Measurements from ENCODE around the gene UVRAG.

The UVRAG gene

DNA sequence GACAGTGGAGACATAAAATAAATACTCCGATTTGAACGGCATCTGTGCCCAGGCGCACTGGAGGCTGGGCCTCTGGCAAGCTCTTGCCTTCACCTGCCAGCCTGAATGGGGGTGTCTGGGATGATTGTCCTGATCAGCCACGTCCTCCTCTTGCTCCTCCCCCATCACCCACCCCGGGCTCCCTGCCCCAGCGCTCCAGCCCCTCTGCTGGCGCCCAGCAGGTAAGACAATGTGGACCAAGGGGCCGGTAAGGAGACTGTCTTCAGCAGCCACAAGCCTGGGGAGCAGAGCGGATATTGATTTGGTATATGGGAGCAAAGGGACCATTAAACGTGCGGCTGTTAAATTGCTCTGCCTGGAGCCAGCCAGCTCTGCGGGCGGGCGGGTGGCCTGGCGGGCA lies 366.4 kb downstream of the UVRAG start:
- Histone ChIP-seq H3K9ac (ENCODE audit: low read depth, low read length) (no peak overlapping the region), H3K4me3 (ENCODE audit: low read depth, low read length) (no peak overlapping the region), H3K9me3 (ENCODE audit: control insufficient read depth, insufficient read depth, low read length) (no peaks in the 10 kb centered on the region), H3K4me1 (ENCODE audit: control insufficient read depth, insufficient read depth, low read length) (peaks cover 2% of the 10 kb centered on the region), H3K27me3 (ENCODE audit: control insufficient read depth, insufficient read depth, low read length) (no peaks in the 10 kb centered on the region), H3K36me3 (ENCODE audit: control insufficient read depth, insufficient read depth, low read length) (no peaks in the 10 kb centered on the region)

DNA sequence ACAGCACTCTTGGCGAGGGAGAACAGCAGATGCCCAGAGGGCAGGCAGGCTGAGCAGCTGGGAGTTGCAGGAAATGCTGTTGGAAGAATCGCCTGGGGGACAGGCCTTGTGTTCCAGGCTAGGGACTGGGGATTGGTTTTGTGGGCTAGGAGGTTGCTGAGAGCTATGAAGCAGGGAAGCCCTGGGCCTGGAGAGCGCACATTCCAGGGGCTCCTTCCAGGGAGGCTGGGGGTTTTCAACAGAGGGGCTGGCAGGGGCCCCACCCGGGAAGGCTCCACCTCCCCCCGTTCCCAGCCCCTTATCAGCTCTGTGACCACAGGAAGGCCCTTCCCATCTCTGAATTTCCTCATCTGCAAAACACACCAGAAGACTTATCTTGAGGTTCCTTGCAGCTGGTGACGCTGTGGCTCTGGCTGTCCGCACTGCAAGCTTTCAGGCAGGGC lies 369.6 kb downstream of the UVRAG start:
- H3K4me3 ChIP-seq (ENCODE audit: low read depth, low read length) = no peak overlapping the region
- H3K9me3 ChIP-seq (ENCODE audit: control insufficient read depth, insufficient read depth, low read length) = no peaks in the 10 kb centered on the region
- no peak overlapping the region for H3K9ac ChIP-seq (ENCODE audit: low read depth, low read length)
- no peaks in the 10 kb centered on the region for H3K36me3 ChIP-seq (ENCODE audit: control insufficient read depth, insufficient read depth, low read length)
- no peaks in the 10 kb centered on the region for H3K4me1 ChIP-seq (ENCODE audit: control insufficient read depth, insufficient read depth, low read length)
- no peaks in the 10 kb centered on the region for H3K27me3 ChIP-seq (ENCODE audit: control insufficient read depth, insufficient read depth, low read length)

DNA sequence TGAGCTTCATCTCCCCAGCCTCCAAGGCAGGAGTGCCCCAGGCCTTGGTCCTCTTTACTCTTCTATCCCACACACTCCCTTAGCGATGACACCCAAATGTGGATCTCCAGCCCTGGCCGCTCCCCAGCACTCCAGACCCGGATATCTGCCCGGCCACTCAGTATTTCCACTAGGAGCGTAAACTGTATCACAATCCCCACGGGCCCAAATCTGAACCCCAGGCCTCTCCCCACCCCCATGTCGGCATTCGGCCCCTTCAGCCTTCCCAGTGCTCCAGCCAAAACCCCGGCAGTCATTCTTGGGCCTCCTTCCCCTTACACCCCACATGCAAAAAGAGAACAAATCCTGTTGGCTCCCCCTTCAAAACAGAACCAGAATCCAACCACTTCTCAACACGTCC lies 370.5 kb downstream of the UVRAG start:
- H3K9me3 ChIP-seq (ENCODE audit: control insufficient read depth, insufficient read depth, low read length) = no peaks in the 10 kb centered on the region
- H3K36me3 ChIP-seq (ENCODE audit: control insufficient read depth, insufficient read depth, low read length) = no peaks in the 10 kb centered on the region
- H3K4me3 ChIP-seq (ENCODE audit: low read depth, low read length) = no peak overlapping the region
- H3K9ac ChIP-seq (ENCODE audit: low read depth, low read length) = no peak overlapping the region
- no peaks in the 10 kb centered on the region for H3K27me3 ChIP-seq (ENCODE audit: control insufficient read depth, insufficient read depth, low read length)
- H3K4me1 ChIP-seq (ENCODE audit: control insufficient read depth, insufficient read depth, low read length) = no peaks in the 10 kb centered on the region

DNA sequence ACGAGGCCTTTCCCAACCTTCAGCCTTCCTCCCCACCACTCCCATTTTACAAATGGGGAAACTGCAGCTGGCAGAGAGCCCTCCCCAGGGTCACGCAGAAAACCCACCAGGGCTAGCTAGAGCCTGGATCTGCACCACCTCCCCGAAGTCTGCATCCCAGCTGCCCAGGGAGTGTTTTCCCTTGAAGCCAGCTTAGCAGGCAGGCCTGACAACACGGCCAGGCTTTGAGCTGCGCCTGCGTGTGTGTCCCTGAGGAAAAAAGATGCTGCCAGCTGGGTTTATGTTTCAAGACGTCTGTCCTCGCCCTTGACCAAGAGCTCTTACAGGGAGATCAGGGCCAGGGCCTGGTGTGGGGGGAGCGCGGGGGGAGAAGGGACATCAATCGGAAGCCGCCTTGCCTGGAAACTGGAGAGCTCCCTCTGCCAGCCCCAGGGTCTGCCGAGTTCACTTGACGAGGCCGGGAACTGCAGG lies 371.0 kb downstream of the UVRAG start:
- Histone ChIP-seq H3K27me3 (ENCODE audit: control insufficient read depth, insufficient read depth, low read length) (no peaks in the 10 kb centered on the region), H3K9ac (ENCODE audit: low read depth, low read length) (no peak overlapping the region), H3K9me3 (ENCODE audit: control insufficient read depth, insufficient read depth, low read length) (no peaks in the 10 kb centered on the region), H3K4me3 (ENCODE audit: low read depth, low read length) (no peak overlapping the region), H3K36me3 (ENCODE audit: control insufficient read depth, insufficient read depth, low read length) (no peaks in the 10 kb centered on the region), H3K4me1 (ENCODE audit: control insufficient read depth, insufficient read depth, low read length) (no peaks in the 10 kb centered on the region)

DNA sequence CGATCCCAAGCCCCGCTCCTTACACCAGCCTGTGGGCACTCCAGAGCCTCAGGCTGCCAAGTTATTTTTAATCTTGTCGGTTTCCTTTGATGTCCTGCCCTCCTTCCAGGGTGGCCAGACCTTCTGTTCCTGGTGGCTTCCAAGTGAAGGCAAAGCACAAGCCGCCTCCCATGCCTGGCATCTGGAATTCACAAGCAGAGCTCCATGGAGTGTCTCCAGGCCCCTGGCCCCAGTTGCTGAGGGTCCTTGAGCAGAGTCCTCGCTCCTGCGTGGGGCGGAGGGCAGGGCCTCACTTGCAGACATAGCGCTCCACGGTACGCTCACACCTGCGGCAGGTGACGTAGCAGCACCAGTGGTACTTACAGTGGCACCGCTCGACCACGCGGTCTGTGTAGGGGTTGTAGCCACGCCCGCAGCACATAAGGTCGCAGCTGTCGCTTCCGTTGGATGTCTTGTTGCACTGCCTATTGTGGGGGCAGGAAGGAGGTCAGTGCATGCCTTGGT lies 371.8 kb downstream of the UVRAG start:
- no peak overlapping the region for H3K4me3 ChIP-seq (ENCODE audit: low read depth, low read length)
- H3K27me3 ChIP-seq (ENCODE audit: control insufficient read depth, insufficient read depth, low read length) = no peaks in the 10 kb centered on the region
- no peaks in the 10 kb centered on the region for H3K4me1 ChIP-seq (ENCODE audit: control insufficient read depth, insufficient read depth, low read length)
- H3K36me3 ChIP-seq (ENCODE audit: control insufficient read depth, insufficient read depth, low read length) = no peaks in the 10 kb centered on the region
- no peak overlapping the region for H3K9ac ChIP-seq (ENCODE audit: low read depth, low read length)
- no peaks in the 10 kb centered on the region for H3K9me3 ChIP-seq (ENCODE audit: control insufficient read depth, insufficient read depth, low read length)

DNA sequence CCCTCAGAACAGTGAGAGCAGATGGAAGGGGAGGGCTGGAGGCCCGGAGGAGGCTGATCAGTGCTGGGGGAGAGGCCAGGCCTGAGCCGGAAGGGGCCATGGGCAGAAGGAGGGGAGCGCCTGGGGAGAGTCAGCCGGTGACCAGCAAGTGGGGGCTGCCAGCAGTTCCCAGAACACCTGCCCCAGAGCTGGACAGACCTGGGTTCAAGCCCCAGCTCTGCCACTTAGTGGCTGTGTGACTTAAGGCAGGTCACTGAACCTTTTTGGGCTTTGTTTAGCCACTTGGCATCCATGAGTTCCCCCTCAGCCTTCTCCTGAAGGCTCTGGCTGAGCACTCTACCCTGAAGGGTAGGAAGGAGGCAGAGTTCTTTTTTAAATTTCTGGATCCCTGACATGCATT lies 373.9 kb downstream of the UVRAG start:
- Histone ChIP-seq H3K9ac (ENCODE audit: low read depth, low read length) (no peak overlapping the region), H3K36me3 (ENCODE audit: control insufficient read depth, insufficient read depth, low read length) (no peaks in the 10 kb centered on the region), H3K27me3 (ENCODE audit: control insufficient read depth, insufficient read depth, low read length) (no peaks in the 10 kb centered on the region), H3K4me1 (ENCODE audit: control insufficient read depth, insufficient read depth, low read length) (no peaks in the 10 kb centered on the region), H3K9me3 (ENCODE audit: control insufficient read depth, insufficient read depth, low read length) (no peaks in the 10 kb centered on the region), H3K4me3 (ENCODE audit: low read depth, low read length) (no peak overlapping the region)

DNA sequence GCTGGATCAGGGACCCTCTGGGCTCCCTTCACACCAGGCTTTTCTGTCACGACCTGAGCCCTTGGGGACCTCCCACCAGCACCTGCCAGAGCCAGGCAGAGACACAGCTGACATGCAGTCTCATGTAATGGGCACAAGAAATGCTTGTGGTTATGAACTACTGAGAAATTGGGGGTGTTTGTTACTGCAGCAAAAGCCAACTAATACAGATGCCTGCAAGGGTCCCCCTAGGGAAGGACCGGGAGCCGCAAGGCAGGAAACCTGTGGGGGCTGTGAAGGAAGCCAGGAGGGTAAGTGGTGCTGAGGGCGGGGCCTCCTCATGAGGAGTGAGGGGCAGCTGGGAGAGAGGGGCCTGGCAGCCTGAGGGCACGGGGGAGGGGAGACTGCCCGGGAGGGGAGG lies 374.7 kb downstream of the UVRAG start:
- Histone ChIP-seq H3K27me3 (ENCODE audit: control insufficient read depth, insufficient read depth, low read length) (no peaks in the 10 kb centered on the region), H3K9ac (ENCODE audit: low read depth, low read length) (no peak overlapping the region), H3K4me3 (ENCODE audit: low read depth, low read length) (no peak overlapping the region), H3K4me1 (ENCODE audit: control insufficient read depth, insufficient read depth, low read length) (no peaks in the 10 kb centered on the region), H3K9me3 (ENCODE audit: control insufficient read depth, insufficient read depth, low read length) (no peaks in the 10 kb centered on the region), H3K36me3 (ENCODE audit: control insufficient read depth, insufficient read depth, low read length) (no peaks in the 10 kb centered on the region)

DNA sequence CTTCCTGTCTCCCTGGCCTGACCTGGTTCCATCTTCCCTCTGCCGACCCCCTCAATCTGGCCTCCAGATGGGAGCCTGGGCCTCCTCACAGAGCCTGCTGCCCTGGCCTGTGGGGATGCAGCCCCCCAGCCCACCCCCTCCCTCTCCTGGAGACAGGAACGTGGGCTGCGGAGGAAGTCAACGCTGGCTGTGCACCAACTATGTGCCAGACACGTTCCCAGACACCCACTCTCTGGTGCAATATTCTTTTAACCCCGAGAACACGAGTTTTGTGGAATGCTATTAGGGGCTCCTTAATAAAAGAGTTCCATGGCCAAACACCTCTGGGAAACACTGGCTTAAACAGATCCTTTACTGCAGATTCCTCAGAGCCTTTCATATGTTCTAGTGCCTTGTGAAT lies 375.4 kb downstream of the UVRAG start:
- H3K4me1 ChIP-seq (ENCODE audit: control insufficient read depth, insufficient read depth, low read length) = no peaks in the 10 kb centered on the region
- no peak overlapping the region for H3K9ac ChIP-seq (ENCODE audit: low read depth, low read length)
- H3K4me3 ChIP-seq (ENCODE audit: low read depth, low read length) = no peak overlapping the region
- no peaks in the 10 kb centered on the region for H3K36me3 ChIP-seq (ENCODE audit: control insufficient read depth, insufficient read depth, low read length)
- H3K9me3 ChIP-seq (ENCODE audit: control insufficient read depth, insufficient read depth, low read length) = no peaks in the 10 kb centered on the region
- H3K27me3 ChIP-seq (ENCODE audit: control insufficient read depth, insufficient read depth, low read length) = no peaks in the 10 kb centered on the region
